Fibroblast of lung (primary cell): ENCODE measurements around the gene WNK2.

Experiments
- CTCF ChIP-seq, 2 donors: IDR thresholded peaks in 1 of 2; conservative IDR thresholded peaks in 1 of 2; 1 replicate in 1 of 2; 2 replicates in 1 of 2; pipeline ENCODE4 v1.5.1; 2011 to 2012; ENCODE audit warnings: low read length in 2 of 2, control low read depth in 1 of 2, inconsistent platforms in 1 of 2, low read depth in 1 of 2, mild to moderate bottlenecking in 1 of 2
- EZH2 ChIP-seq: IDR thresholded peaks from 2 replicates; pipeline ENCODE4 v1.5.1; 2012; ENCODE audit warnings: low read length, control low read depth, mild to moderate bottlenecking; ENCODE audit errors: missing control alignments

GRCh38 chr9:93203026-93203717, 19.2 kb downstream of the WNK2 start:
- no peak for TF ChIP-seq CTCF (conservative IDR thresholded peaks at IDR 0.05 in 1 of 2, IDR thresholded peaks at IDR 0.05 in 1 of 2; ENCODE audit: low read depth in 1 of 2, low read length in 2 of 2)
- no peak for TF ChIP-seq EZH2
